ENCODE results near the gene RENBP.

RENBP gene

DNA sequence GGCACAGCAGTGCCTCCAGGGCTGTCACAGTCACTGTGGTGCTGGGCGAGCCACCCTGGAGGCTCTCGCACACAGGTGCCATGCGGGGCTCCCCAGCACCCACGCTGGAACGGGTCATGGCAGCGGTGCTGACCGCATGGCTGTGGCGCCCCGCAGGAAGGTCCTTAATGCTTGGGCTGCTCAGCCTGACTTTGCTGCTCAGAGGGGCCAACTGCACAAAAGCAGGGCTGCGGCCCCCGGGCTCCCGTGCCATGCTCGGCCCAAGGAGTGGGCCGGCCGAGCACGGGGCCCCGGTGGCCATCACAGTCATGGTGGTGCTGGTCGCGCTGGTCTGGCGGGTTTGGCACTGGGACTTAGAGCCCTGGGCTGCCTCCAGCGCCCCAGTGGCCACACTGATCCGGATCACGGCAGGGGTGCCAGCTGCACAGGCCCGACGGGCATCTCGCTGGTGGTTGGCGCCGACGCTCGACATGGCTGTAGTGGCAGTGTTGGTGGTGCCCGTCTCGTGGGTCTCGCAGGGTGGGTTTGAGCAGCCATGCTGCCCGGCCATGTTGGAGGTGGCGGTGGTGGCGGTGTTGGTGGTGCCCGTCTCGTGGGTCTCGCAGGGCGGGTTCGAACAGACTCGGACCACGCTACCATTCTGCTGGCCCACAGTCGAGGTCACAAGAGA is 10.2 kb upstream of the RENBP start:
- DNase-seq (ENCODE audit: low read depth, low spot score) = no peak

DNA sequence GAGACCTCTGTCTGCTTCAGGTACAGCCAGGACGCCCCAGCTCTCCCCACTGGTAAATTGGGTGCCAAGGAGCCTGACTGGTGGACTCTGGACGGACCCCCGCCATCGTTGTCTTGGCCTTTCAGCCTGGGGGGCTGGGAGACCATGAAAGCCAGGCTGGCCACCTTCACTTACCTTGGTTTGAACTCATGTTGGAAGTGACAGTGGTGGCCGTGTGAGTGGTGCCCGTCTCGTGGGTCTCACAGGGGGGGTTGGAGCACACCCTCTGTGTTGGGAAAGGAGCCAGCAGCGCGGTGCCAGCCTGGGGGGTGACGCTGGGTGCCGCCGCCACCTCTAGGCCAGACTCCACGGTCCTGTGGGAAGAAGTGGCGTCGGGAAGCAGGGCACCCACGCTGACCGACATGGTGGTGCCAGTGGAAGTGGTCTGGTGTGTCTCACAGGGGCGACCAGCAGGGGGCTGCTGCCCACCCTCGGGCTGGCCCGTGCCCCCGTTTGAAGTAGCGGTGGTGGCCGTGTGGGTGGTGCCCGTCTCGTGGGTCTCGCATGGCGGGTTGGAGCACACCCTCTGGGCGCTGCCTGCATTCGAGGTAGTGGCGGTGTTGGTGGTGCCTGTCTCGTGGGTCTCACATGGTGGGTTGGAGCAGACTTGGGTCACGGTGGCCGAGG is 9.6 kb upstream of the RENBP start:
- DNase-seq (ENCODE audit: low read depth, low spot score) = no peak

DNA sequence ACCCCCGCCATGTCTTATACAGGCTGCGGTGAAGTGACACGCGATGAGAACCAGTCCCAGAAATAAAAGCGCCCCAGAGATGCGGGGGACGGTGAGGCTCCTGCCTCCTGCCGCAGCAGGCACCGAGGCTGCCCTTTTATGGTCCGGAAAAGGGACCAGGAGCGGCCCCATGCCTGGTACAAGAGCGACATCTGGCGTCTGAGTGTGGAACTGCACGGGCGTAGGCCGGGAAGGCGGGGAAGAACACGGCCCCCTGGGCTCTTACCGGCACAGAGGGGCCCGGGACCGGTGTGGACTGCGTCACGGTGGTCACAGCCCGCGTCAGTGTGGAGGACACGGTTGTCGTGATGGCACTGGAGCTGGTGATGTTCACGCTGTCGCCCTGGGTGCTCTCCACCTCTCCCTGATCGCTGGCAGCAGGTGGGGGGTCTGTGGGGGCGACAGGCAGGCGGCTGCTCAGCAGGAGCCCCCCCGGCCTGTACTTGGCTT is 8.9 kb upstream of the RENBP start:
- peak; percentile 85 for DNase-seq (ENCODE audit: low read depth, low spot score)

DNA sequence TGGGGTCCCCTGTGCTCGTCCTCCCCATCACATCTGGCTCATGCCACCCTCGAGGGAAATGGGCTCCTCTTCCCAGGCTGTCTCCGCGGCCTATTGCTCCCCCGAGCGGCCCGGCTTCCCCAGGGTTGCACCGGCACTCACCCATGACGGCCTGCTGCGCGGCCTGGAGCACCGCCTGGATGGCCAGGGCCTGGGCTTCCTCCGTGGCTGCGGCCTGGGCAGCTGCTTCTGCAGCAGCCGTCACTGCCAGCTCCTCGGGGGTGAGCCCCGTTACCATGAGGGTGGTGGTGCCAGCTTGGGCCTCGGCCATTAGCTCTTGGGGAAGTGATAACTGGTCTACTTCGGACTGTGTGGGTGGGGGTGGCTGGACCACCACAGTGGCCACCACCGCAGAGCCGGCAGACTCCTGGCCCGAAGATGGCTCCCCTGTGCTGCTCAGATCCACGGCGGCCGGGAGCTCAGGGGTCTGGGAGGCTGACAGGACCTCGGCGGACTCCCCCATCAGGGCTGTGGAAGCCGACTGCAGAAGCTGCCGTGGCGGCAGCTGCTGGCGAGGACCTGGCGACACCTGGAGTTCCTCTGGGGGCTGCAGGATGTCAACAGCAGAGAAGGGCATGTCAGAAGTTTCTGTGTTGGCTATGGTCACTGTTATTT is 8.1 kb upstream of the RENBP start:
- DNase-seq (ENCODE audit: low read depth, low spot score) = no peak

DNA sequence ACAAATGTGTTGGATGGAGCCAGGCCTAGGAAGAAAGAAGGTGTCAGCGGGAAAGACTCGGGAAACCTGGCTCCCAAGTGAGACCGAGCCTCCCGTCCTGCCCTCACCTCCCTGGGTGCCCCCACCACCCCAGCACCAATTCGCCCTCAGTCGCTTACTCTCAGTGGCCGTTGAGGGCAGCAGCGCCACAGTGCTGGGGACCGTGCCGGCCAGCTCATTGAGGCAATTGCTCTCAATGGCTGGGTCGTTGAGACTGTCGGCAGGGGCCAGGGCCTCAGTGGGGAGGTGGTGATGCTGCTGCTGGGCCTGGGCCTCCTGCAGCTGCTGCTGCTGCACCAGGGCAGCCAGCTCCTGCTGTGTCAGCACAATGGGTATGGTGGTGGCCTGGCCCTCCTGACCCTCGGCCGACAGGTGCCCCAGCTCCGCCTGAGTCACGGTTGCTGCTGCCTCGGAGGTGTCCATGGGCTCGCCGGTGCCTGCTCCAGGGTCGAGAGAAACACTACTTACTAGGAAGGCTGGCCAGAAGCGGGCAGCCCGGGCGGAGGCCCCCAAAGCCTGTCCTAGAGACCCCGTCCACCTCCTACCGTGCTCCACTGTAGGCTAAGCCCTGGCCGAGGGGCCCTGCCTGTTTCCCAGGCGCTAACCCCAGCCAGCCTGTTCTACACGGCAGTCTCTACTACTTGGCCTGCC is 7.4 kb upstream of the RENBP start:
- no peak for DNase-seq (ENCODE audit: low read depth, low spot score)

DNA sequence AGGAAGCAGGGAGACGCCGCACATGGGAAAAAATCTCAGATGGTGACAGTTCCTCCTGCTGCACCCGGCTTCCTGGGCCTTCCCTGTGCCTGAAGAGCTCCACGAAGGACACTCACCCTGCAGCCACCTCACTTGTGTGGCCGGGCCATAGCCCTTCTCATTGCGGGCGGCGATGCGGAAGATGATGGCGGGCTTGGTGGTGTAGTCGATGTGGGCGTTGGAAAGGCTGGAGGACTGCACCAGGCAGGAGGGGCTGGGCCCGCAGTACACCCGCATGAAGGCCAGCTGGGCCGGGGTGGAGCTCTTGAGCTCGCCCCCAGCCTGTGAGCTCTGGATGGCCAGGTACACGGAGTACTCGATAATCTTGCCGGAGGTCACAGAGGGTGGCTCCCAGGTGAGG is 5.7 kb upstream of the RENBP start:
- no peak for DNase-seq (ENCODE audit: low read depth, low spot score)

DNA sequence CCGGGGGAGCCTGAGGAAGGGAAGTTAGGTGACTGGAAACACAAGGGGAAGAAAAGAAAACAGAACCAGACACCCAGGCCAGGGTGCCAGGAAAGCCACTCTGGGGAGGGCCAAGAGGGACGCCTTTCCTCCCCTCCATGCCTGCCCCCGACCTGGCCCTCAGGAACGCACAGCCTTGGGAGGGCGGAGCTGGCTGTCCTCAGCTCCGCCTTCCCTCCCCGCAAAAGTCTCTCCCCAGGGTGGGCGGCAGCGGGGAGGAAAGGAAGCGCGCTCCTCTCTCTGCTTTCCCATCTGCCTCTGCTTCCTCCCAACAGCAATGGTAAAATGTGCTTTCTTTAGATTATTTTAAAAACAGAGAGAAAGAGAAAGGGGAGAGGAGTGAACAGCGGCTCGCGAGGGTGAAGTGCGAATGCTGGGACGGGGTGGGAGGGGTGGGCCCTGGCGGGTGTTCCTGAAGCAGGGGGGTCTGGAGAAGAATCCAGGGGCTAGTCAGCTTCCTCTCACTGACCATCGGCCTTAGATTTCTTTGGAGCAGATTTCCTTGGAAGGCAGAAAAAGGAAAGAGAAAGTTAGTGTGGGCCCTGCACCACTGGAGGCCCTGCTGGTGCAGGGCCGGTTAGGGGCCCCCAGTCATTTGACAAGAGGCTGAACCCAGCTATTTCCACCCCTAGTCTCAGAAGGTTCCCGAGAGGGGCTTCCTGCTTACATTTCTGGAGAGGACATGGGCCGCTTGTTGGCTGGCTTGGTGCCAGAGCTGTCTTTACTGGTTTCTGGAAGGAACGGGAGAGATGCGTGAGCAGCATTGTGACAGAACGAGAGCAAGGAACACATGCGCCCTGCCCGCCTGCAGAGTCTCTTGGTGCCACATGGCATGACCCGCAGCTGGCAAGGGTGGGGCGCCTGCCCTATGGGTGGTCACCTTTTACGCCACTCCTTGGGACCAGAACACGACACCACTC is 4.7 kb upstream of the RENBP start:
- no peak for DNase-seq (ENCODE audit: low read depth, low spot score)

DNA sequence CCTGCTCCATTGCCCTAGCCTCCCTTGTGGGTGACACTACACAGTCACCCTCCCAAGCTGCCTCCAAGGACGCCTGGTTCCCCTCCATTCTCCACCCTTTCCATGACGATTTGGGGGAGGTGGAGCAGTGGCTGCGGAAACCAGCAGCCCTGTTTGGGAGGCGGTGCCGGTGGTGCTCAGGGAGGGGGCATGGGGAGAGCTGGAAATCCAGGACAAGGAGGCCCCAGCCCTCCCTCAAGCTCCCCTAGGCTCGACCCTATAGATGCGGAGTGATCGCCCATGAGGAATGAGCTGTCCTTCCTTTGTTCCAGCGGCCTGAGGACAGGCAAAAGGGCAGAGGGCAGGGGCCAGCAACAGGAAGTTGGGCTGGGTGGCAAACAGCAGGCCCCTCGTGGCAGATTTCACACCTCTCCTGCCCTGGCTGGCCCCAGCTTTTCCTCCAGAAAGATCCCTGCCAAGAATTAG is 3.6 kb upstream of the RENBP start:
- no peak for DNase-seq (ENCODE audit: low read depth, low spot score)

DNA sequence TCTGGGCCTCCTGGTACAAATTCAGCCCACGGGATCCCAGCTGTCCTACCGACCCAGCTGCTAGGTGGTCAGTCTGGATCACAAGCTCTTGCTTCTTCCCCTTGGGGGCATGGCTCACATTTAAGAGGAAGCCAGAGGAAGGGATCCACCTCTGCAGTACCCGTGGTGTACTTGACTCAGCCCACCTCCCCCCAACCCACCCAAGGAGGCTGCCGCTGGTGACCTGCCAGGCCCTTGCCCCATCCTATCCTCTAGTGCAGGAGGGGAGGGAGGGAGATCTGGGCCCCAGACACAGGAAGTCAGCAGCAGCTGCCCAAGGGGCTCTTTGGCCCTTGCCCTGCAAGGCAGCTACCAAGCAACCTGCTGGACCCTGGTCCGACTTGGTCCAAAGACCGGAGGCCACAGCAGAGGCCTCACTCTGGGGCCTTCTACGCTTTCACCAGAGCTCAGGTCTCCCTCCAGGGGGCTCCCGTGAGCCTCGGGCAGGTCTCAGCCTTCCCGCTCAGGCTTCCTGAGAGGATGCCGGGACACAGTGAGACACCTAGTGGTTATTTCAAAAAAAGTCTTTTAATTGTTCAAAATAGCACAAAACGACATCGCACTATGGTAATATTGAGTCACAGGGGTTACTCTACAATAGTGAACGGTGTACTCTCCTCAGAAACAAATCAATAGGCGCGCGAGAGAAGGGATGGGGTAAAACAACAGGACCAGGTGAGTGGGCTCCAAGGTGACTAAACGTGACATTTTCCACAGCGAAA is 2.7 kb upstream of the RENBP start:
- peak; percentile 85 for DNase-seq (ENCODE audit: low read depth, low spot score)

DNA sequence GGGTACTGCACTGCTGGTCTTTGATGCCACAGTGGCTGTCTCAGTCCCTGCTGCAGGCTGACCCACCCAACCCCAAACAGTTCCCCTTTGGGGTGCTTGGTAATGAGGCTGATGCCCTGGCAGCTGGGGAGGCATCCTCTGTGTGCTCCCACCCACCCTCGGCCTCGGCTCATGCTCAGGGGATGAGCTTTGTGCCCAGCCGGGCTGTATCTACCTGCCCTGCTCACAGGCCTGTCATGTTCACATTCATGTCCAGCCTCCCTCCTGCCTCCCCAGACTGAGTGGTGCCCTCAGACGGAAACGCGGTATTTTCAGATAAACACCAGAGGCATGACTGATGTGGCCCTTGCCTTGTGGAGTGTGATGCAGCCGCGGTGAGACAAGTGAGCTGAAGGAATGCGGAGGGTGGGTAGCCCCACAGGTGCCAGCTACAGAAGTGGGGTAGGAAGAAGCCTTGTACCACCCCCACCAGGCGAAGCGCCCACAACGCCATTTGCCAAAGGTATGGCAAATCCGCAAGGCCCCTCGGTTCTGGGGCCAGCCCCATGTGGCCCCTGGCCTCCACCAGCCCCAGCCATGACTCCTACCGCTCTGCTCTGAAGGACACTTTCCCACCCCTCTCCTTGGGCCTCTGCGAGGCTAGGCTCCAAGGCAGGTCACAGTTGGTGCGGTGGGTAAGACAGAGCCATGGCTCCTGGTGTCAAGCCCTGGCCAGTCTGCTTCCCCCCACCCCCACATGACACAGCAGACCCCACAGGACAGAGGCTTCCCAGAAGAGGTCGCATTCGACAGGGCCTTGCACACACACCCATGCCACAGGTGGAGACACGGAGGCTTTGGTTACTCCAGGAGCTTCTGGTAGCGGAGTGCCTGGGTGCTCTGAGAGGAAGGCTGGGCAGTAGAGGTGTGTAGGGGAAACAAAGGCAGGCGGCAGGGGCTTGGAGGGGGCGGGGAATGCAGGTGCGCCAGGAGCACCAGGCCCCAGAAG is 1.8 kb upstream of the RENBP start:
- DNase-seq (ENCODE audit: low read depth, low spot score) = no peak

DNA sequence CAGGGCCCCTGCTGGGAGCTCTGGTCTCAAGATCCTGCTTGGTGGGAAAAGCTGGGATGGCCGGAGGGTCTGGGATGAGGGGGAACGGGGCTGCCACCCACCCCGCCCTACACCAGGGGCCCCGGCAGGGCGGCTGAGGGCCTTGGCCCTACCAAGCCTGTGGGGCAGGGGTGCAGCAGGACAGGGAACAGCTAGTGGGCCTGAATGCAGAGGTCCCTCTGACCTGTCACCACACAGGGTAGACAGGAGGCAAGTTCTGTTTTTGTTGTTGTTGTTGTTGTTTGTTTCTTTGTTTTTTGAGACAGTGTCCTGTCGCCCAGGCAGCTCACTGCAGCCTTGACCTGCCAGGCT is 332 bp upstream of the RENBP start:
- DNase-seq (ENCODE audit: low read depth, low spot score) = no peak

DNA sequence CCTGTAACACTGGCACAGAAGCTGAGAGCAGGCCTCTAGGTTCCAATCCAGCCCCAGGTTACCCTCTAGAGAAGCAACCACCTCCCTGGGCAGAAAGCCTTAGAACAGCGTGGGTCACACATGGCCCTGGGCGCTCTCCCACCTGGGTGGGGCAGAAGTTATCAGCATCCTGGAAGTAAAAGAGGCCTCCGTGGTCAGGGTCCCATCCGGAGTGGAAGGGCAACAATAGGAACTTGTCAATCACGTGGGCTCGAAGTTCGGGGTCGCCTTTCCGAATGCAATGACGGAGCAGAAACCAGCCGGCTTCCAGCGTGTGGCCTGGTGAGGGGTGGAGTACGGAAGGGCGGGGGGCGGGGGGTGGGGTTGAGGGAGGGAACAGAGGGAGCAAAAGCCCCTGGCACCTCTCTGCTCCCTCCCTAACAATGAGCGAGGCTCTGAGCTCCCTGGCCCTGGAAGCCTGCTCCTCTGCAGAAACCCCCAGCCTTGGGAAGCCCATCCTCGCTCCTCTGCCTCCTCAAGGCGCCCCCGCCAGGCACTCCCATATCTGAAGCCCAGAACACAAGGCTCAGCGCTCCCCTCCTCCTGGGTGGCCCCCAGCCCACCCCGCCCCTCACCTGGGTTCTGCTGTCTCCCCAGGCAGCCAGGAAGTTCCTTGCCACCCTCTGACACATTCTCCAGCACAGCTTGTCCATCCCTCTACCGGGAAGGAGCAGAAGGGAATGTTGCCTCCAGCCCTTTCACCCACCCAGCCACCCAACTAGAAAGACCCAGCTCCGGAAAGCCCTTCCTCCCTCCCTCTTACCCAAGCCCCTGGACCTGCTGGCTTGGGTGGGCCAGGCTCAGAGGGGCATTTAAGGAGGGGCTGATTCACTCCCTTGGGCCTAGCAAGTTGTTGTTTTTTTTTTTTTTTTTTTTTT is 2.8 kb downstream of the RENBP start:
- DNase-seq (ENCODE audit: low read depth, low spot score) = no peak

DNA sequence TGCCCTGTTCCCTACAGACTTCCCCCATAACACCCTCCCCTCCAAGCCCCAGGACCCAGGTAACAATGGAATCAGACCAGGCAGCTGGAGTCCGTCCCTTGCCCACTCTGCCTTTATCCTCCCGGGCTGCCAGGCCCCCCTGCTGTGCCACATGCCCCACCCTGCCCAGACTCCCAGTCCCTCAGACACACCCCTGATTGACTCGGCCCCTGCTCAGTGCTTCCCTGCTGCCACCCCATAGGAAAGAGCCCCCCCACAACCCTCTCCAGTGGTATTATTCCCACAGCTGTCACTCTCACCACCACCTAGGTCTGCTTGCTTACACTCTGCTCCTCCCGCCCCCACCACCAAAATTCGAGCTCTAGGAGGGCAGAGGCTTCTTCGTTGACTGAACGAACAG is 4.9 kb downstream of the RENBP start:
- DNase-seq (ENCODE audit: low read depth, low spot score) = no peak

DNA sequence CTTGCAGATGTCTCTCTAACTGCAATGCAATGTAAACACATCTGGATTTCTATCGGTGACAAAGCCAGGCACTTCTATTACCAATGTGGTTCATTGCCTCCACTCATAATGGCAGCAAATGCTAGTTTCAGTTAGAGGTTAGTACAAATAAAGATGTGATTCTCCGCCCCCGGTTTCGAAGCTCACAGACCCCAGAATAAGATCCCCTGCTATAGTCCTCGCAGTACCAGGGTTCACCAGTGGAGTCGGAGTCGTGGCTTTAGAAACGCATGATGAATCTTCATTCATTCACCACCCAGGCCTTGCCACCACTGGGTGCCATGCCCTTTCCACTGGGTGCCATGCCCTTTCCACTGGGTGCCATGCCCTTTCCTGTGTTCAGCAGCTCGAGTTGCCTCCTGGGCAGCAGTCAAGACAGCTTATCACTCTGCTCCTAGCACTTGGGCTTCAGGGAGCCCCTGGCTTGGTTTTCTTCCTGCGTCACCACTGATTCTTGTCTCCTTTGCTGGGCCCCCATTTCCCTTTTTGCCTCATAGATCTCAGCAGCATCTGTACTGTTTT is 6.1 kb downstream of the RENBP start:
- DNase-seq (ENCODE audit: low read depth, low spot score) = no peak

DNA sequence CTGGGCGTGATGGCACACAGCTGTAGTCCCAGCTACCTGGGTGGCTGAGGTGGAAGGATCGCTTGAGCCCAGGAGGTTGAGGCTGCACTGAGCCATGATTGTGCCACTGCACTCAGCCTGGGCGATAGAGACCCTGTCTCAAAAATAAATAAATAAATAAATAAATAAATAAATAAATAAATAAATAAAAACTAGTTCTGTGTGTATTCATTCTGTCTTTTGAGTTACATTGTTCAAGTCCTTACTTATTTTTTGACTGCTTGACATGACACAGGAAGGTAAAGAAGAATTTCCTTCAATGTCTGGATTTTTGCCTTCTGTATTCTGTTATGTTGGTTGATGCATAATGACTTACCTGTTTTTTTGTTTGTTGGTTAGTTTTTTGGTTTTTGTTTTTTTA is 7.4 kb downstream of the RENBP start:
- no peak for DNase-seq (ENCODE audit: low read depth, low spot score)

DNA sequence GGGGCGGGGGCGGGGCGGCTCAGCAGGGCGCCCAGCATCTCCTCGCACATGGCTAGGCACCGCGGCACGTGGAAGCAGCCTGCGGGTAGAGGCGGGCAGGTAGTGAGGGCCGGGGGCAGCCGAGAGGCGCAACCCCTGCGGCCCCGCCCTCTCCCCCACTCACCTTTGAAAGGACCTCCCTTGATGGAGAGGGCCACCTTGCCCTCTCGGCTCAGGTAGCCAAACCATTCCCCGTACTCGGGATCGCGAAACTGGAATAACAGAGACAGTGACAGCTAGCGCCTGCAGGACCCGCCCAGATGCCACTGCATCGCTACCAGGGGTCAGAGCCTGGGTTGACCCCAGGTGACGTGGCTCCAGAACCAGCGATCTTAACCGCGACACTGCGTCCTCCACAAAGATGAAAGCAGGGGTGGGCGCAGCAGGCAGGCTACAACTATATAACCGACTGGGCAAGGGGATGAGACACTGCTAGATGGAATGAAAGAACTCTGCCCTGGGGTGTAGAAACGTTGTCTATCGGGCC is 9.1 kb downstream of the RENBP start:
- DNase-seq (ENCODE audit: low read depth, low spot score) = no peak

DNA sequence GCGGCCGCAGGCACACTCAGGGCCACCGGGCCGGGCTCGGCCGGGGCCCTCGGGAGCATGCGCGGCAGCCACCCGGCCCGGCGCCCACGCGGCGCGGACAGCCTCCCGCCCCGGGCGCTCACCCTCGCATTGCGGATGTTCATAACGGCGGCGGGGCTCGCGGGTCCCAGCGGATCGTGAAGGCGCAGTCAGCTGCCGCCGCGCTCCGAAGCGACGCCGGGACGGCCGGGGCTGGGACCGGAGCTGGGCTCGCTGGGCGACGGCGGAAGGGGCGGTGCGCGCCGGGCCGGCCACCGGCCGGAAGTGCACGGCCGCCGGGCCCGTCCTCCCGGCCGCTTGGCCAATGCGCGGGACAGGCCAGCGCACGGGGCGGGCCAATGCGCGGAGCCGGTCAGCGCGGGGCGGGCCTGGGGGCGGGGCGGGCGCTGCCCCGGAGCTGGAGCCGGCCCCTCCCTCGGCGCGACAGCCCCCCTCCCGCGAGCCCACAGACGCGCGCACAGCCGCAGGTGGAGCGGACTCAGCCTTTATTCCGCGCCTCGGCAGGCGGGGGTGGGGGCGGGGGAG is 9.6 kb downstream of the RENBP start, which contains the start of gene NAA10:
Gene NAA10 (minus strand): TSS at position 276 of the 564 bp plus-strand sequence. CDS start 133 bp downstream, at position 143.
- peak; percentile 91 for DNase-seq (ENCODE audit: low read depth, low spot score)
